Fibroblast of peridontal ligament (primary cell): ENCODE results near the gene ATRIP.

Experiments used
- DNase-seq: peaks from one replicate; pipeline ENCODE4 v3.0.0-alpha.2; 2010; ENCODE audit errors: extremely low read depth

Gene ATRIP

GRCh38 chr3:48503401-48504050 lies 57.0 kb downstream of the ATRIP start:
- DNase-seq = peak; percentile 39

- peak; percentile 65 for DNase-seq
These were observed 57.8 kb downstream of the ATRIP start, which contains the start of gene SHISA5 for GRCh38 chr3:48504051-48504946. TSS of gene SHISA5 (minus strand) at chr3:48504174. CDS start at chr3:48504094, 80 bp downstream.

GRCh38 chr3:48505146-48505545 lies 58.6 kb downstream of the ATRIP start:
- no peak for DNase-seq

GRCh38 chr3:48505968-48506504 lies 59.5 kb downstream of the ATRIP start:
- DNase-seq = no peak

GRCh38 chr3:48507256-48508061 lies 60.9 kb downstream of the ATRIP start:
- peak; percentile 49 for DNase-seq

- no peak for DNase-seq
These were observed 65.0 kb downstream of the ATRIP start for GRCh38 chr3:48511551-48511950.

GRCh38 chr3:48514431-48515227 lies 68.1 kb downstream of the ATRIP start:
- no peak for DNase-seq
